Measurements from ENCODE around the gene AHDC1.
"Not testable (repeated sequence)": the region's sequence is repeated elsewhere in the genome, so short reads cannot be mapped to it uniquely, and the experiment has no call there.

Gene AHDC1

DNA sequence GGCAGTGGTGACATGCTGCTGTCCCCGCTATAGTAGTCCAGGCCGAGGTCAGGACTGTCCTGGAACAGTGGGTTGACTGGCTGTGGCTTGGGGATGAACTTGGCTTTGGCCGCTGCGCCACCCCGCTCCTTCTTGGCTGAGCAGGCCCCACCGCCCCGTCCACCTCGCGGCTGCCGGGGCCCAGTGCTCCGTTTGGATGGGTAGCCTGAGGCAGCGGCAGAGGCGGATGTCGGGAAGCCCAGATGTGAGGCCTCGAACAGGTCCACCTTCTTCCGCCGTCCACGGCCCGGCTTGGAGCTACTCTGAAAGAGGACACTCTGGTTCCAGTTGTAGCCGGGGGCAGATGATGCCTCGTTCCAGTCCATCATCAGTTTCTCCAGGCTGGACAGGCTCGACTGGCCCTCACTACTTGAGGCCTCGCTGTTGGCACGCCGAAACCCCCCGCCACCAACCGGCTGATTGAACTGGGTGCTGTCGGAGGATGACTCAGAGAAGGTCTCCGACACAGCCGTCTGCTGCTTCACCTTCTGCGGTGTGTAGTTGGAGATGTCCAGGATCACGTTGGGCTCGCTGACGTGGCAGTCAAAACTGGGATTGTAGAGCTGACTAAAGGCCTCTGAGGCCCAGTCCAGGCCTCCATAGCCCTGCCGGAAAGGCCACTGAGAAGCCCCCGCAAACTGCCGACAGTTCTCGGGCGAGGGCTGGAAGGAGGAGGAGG lies 55.6 kb downstream of the AHDC1 start:
- no peak for DNase-seq

DNA sequence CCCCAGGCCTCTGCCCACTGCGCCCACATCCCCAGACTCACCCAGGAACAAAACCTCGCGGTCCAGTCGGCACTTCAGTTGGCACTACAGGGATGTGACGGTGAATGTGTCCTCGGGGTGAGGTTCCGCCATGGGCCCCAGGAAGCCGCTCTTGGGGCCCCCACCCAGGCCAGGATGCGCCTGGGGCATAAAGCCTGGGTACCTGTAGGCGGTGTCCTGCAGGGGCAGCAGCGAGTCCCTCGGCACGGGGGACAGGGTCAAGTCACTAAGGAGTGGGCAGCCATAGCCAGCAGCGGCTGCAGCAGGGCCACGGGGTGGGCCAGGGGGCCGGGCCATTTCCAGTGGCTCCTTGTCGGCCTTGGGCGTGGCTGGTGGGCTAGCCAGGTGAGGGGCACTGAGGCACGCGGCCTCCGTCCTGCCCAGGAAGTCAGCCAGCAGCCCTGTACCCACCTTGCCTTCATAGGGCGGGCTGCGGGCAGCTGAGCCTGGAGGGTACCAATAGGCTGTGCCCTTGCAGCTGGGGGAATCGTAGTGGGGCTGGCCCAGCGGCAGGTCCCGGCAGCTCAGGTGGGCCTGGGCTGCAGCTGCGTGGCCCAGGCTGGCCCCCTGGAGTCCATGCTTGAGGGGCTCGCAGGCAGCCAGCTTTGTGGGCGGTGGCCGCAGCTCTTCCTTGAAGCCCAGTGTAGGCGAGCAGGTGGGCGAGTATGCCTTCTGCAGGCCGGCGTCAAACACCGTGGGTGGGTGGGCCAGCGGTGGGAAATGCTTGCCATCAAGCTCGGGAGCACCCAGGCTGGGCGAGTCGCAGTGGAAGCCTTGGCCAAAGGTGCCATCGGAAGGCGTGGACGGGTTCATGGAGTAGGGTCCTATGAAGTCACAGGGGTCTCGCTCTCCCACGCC lies 56.5 kb downstream of the AHDC1 start:
- DNase-seq = no peak

DNA sequence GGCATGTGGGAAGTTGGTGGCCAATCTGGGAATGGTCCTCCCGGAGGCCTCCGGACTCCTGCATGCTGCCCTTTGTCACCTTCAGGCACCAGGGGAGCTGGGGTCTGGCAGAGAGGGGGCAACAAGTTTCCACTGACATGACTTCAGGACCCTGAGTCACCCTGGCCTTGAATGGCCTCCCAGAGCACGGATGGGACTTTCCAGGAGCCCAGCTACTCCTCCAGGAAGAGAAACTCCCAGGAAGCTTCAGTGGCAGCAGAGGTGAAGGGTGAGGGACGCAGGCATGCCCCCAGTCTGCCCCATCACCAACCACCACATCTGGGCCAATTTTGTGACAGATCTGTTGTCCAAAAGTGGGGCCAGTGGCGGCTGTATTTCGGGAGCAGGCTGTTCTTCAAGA lies 58.1 kb downstream of the AHDC1 start:
- DNase-seq = no peak

DNA sequence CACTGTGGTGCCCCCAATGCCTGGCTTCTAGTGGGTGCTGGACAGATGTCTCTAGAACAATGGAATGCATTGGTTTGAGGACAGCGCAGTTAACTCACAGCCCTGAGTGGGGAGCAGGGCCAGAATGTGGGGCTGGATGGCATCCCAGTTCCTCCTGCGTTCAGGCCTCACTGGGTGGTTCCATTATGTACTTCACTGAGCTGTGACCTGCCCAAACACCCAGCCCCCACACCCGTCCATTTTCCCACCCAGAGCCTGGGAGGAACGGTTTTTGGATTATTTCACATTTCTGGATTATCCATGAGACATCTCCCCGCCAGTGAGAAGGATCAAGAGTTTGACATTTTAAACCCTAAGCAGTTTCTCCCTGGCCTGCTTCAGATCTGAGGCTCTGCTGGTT lies 58.7 kb downstream of the AHDC1 start:
- DNase-seq = no peak

DNA sequence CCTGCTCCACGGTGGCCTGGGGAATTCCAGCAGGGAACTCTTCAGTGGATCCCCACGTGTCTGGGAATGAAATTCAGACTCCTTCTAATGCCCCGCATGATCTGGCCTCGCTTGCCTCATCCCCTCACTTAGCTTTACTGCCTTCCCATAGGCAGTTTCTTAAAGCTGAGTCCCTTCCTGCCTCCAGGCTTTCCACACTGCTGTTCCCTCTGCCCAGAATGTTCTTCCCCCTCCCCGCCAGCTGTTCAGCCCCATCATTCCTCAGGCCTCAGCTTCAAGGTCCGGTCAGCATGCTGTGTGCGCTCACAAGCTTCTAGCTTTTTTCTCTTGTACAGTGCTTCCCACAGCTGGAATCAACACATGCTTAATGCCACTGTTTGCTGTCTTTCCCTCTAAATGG lies 59.1 kb downstream of the AHDC1 start:
- DNase-seq = no peak

DNA sequence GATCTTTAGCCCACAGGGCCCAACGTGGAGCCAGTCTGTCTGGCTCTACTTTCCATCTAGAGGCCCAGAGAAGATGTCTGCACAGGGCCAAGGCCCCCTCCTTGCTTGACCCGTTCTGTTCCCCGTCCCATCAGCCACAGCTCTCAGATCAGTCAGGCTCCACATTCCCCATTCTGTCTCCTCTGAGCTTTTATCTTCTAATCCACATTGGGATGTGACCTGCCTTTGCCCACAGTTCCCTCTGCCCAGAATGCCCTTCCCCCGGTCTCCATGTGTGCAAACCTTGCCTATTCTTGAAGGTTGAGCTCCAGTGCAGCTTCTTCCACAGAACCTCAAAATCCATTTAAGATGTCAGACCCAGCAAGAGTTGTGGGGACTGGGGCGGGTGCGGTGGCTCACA lies 60.7 kb downstream of the AHDC1 start:
- no peak for DNase-seq

DNA sequence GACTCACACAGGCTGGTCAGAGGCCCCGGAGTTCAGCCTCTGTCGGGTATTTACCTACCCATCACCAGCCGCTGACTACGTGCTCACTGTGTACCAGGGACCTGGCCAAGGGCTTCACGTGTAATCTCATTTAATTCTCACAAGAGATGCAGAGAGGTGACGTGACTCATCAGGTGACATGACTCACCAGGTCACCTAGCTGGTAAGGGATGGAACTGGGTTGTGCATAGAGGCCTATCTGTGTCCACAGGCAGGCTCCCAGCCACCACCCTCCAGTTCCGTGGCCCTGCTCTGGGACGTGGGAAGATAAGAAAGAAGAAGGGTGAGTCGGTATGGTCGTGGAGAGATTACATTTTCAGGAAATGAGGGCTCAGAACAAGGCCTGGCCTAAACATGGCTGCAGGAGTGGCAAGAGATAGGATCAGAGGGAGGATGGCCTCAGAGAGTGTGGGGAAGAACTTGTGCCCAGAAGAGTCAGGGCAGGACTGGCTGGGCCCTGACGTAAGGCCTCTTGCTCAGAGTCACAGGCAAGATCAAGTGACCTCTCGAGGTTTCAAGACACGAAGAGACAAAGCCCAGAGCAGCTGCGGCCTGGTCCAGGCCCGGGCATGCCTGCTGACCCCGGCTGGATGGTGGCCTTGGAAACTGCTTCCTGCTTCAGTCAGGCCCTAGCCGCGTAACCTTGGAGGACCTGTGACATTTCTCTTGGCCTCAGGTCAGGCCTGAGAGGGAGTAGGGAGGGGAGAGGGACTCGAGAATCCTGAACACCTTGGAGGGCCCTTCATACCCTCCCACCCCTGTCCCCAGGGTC lies 61.3 kb downstream of the AHDC1 start:
- no peak for DNase-seq

DNA sequence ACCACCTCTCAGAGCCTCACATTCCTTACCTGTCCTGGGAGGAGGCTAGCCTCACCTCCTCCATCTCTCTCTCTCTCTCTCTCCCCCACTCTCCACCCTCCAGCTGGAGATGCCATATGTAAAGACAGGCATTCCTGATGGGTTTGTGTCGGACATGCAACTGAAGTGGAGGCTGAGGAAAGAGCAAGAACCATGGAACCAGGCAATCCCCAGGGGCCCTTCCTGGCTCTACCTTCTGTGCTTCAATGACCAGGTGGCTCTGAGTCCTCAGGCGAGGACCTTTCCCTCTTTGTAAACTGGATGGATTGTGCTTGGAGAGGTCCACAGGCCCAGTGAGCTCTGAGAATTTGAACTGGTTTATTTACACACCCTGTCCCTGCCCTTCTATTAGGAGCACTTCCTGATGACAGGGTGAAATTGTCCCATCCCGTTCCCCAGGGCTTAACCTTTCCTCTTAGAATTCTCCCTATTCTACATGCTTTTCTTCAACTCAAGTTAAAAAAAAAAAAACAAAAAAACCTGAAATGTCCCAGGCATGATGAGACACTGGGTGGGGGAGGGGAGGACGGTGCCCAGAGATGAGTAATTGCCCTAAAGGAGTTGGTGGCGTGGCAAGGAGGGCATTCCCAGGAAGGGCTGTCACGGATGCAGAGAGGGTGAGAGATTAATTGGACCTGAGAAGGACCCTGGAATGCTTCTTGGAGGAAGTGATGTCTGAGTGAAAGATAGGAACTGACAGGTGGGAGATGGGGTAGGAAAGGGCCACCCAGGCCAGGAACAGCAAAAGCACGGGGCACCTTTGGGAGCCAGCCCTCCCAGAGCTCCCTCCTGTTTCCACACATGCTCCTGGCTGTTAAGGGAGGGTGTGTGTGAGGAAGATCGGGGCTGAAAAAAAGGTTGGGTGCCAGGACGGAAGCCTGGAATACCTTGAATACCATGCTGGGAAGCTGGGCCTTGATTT lies 63.8 kb downstream of the AHDC1 start:
- no peak for DNase-seq

DNA sequence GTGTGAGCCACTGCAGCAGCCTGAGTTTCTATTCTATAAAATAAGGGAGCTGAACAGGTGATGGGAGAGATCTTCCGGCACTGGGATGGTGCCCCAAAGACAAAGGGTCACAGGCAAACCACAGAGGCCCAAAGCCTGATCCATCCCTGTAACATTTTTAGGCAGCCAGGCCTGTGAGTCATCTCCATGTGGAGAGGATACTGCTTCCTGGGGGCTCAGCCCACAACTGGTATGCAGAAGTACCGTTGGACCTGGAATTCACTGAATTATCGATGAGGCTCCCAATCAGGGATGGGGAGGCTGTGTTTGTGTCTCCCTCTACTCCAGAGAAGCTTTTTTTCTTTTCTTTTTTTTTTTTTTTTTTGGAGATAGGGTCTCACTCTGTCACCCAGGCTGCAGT lies 65.2 kb downstream of the AHDC1 start:
- no peak for DNase-seq

DNA sequence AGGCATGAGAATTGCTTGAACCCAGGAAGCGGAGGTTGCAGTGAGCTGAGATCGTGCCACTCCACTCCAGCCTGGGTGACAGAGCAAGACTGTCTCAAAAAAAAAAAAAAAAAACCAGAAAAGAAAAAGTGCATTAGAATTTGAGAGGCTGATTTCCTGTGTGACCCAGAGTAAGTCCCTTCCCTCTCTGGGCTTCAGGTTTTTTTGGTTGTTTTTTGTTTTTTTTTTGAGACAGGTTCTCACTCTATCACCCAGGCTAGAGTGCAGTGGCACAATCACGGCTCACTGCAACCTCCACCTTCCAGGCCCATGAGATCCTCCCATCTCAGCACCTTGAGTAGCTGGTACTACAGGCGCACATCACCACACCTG lies 65.7 kb downstream of the AHDC1 start:
- DNase-seq = not testable (repeated sequence)

DNA sequence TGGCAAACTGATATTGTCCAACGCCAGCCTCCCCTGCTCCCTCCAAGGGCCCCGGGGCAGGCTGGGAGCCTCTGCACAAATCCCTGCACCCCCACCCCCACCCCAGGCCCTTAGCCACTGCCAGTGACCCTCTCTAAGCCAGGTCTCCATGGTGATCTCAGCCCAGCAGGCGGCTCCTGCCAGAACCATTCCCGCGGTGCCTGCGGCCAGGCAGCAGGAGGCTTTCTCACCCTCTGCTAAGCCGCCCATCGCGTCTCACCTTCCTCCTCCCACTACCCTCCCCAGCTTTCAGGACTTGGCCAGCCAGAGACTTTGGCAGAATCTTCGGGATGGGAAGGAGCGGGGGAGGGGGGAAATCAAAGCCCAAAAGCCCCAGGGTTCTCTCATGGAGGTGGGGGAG lies 67.2 kb downstream of the AHDC1 start:
- DNase-seq = no peak

DNA sequence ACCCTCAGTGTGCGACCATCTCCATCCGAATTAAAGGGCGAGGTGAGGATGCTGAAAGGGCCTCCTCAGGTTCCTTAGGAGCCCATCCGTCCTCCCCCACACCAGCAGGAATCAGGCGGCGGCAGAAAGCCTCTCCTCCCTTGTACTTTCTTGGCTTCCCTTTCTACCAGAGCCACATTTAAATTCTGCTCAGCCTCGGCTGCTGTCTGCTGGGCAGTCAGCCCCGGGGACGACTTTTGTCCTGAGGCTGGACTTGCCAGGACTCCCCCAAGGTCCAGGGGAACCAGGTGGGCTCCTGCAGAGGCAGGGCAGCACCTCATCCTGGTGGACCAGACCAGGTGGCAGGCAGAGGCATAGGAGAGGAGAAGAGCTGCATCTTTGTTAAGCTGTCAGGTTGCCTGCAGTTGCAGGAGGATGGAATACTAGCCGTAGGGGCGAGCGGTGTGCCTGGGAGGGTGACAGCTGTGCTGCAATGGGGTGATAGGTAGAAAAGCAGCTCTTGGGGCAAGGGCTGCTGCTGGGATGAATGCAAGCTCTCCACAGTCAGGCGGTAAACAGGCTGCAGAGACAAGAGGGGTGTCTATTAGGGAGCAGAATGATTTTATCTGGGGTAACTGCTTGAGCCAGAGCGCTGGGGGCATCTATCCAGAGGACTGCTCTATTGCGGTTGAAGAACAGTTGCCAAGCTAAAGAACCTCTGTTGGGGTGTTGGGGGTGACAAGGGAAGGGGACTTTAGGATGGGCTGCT lies 67.8 kb downstream of the AHDC1 start:
- no peak for DNase-seq

DNA sequence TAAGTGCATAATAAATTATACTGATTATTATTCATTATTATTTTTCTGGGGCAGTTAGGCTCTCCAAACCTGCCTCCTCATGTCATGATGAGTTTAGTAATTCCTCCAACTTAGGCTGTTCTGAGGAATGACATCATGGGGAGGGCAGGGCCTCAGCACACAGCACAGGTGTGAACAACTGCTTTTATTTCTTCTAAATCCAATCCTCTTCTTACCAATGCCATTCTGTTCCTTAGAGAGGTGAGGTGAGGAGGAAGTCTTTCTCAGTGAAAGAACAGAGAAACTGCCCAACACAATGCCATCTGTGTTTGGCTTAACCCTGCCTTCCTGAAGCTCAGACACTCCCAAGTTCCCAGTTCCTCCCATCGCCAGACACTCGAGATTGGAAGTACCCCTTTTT lies 68.6 kb downstream of the AHDC1 start:
- DNase-seq = no peak

DNA sequence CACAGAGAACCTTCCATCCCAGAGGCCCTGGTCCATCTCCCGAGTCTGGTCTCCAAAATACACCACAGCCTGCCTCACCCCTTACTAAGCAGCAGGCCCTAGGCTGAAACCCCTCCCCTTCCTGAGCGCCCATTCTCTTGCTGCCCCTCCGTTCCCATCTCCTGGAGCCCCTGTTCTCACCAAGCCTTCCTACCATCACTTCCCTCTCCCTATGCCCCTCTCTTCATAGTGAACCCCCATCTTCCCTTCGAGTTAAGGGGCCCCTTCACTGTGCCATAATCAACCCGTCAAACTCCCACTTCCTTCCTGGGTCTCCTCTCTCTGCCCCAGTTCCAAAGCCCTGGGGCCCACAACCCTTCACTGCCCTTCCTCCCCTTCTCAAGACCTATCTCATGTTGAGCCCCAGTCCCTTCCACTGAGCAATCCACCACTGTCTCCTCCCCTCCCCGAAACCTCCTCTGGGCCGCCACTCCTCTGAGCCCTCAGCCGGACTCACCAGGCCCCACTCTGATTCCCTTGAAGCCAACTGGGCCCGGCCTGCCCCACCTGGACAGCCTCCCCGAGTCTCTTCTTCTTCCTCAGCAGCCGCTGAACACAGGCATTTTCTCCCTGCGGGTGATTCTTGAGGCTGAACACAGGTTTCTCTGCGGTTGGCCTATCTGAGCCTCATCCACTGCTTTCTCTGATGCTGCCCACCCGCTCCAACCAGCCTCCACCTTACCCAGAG lies 71.8 kb downstream of the AHDC1 start:
- no peak for DNase-seq

DNA sequence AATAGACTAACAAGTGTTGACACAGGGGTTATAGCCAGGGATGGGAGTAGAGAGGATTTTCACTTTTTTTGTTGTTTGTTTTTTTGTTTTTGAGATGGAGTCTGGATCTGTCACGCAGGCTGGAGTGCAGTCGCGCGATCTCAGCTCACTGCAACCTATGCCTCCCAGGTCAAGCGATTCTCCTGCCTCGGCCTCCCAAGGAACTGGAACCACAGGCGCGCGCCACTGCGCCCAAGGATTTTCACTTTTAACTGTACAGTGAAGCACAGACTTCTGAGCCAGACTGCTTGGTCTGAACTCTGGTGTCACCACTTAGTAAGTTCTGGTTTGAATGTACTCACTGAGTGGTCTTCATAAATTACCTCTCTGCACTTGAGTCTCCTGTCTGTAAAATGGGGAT lies 73.8 kb downstream of the AHDC1 start:
- DNase-seq = no peak

DNA sequence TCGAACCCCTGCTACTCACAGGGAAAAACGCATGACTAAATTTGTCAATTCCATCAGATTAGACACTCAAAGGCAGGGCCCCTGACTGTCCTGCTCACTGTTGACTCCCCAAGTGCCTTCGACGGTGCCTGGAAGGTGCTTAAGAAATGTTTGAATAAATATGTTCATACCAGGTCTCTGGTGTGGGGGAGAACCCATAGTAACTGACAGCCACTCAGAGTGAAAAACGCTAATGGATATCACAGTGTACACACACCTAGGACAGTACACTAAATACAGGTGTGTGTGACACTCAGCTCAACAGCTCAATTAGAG lies 74.3 kb downstream of the AHDC1 start:
- no peak for DNase-seq

DNA sequence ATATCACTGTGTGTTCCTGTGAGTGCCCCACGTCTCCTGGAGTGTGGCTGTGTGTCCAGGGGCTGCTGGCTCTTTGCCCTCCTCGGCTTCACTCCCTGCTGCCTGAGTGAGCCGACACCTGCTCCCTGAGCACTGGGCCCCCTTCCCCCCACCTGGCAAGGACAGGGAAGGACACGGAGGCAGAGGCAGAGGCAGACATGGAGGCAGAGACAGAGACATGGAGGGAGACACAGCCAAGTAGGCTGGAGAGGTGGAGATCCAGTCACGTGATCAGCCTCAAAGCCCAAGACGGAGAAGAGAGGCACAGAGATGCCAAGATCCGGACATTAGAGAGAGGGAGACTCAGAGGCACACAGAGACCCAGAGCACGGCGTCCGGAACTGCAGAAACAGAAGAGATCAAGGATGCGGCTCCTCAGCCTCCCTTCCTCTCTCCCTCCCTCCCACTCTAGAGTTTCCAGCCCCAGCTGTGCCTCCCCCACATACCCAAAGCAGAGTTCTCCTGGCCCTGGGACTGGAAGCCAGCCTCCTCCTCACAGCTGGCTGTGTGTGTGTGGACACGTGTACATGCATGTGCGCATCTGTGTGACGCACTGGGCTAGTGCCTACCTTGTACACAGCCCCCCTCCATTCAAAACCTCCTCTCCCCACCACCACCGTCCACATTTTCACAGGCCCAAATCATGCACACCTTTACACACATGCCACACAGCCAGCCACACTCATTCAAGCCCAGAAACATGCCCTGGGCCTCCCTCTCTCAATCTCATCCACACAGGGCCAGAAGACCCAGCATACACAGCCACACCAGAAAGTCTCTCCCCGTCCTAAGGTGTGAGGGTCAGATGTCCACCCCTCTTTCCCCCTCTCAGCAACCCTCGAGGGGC lies 74.9 kb downstream of the AHDC1 start:
- DNase-seq = no peak

DNA sequence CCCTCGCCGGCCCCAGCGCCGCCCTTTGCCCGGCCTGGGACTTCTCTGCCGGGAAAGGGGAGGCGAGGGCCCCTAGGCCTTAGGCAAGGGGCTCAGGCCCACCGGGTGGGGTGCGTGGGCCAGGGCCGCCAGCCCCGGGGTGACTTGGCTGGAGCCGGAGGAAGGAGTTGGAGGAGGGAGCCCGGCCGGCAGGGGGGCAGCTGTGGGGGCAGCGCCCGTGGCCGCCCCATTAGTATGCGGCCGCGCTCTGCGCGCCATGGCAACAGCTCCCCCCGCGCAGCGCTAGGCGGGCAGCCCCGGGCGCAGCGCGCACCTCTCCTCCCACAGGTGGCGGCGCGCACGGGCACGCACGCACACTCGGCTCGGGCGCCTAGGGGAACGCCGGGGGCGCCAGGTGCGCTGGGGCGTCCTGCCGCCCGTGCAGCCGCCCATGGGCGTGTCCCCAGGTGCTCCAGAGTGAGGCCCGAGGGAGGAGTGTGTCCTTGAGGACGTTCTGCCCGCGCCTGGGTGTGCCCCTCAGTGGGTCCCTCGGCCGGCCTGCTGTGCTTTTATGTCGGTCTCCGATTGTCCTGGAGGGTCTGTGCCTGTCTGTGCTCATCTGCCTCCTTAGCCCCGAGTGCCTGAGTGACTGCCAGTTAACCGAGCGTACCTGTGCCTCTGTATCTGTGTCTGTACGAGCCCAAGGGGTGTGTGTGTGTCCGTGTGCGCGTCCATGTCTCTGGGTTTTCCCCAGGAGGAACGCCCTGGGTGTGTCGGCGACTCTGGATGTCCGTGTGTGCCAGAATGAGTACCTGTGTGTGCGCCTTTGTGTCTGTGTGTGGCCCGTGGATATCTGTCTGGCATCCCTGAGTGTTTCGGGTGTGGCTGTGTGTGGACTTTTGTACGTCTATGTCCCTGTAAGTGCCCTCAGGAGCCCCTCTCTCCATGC lies 75.8 kb downstream of the AHDC1 start:
- peak; percentile 53 for DNase-seq

Data from activated CD4-positive, CD25-positive, alpha-beta regulatory T cell treated with anti-CD3 and anti-CD28 coated beads, Interleukin-2, amount 50 U/mL, for 72 hours (primary cell).